ENCODE measurements around the gene GSN. TPM values are rescaled to one million over a fixed set of nuclear protein-coding genes. Genes with fewer than 3 reads are reported as not detected.
A peak's percentile ranks its signal among the peaks of the same experiment; 100 is the strongest.

The GSN gene
- total and polyA plus RNA-seq, 2 of the 8 experiments (the other 6 are each of a cell fraction or from before 2014, with no cell fraction given) = 52.3 to 94.5 TPM

GRCh38 chr9:121368138-121368522 is 100.2 kb downstream of the GSN start:
- 0 out of 4 replicates have a peak overlapping the region, but pooled peaks of 1 of the 2 experiments have one; percentile 19 for H3K4me2 ChIP-seq (ENCODE audit: insufficient read depth in 1 of 2, low read depth in 2 of 2, low read length in 2 of 2)
- H3K4me3 ChIP-seq (ENCODE audit: extremely low read depth in 1 of 4, insufficient read depth in 2 of 4, low read depth in 3 of 4, low read length in 4 of 4) = peak overlapping the region in 1 of 4 experiments; percentile 30; a peak in 1 of 8 replicates
- H3K36me3 ChIP-seq (ENCODE audit: control insufficient read depth in 2 of 4, insufficient read depth in 4 of 4, low read length in 3 of 4) = peaks cover 0 to 4% (median 0%) of the 10 kb centered on the region in 4 experiments; a peak in 1 of 8 replicates
- ChIA-PET CTCF (ENCODE audit: partially characterized antibody) (interaction anchor here (1.0 to 1.1 kb wide), 2 partner anchors 24 to 49 kb away, joined by 3 to 4 read pairs; no protein-coding TSS in a partner anchor), POLR2A (ENCODE audit: partially characterized antibody) (interaction anchor here (1.2 kb wide), 1 partner anchor 11 kb away, joined by 4 read pairs; no protein-coding TSS in a partner anchor)
- H4K20me1 ChIP-seq (replicated peaks in 1 of 2; ENCODE audit: control insufficient read depth in 1 of 2, insufficient read depth in 2 of 2, low read length in 2 of 2) = no peaks in the 10 kb centered on the region
- H3K14ac ChIP-seq (ENCODE audit: insufficient read length) = no peak overlapping the region
- WGBS, 2 experiments (ENCODE audit: extremely low coverage in 1 of 2, insufficient coverage in 1 of 2, insufficient read length in 1 of 2, insufficient replicate concordance in 2 of 2, low coverage in 1 of 2, low lambda C conversion rate in 2 of 2, missing lambda C conversion rate in 1 of 2) = 58% methylated on average over 1 of the region's 1 CpG; no CpG with 5 or more reads in 1 of the 2 experiments
- no peak overlapping the region for H4K8ac ChIP-seq (ENCODE audit: extremely low read depth, insufficient read depth, low read length)
- no peak overlapping the region for H2BK12ac ChIP-seq (ENCODE audit: low read depth, low read length)
- no peak overlapping the region for H2BK120ac ChIP-seq (replicated peaks; ENCODE audit: low read depth, low read length)
- no peak overlapping the region for H2BK5ac ChIP-seq (ENCODE audit: low read depth, low read length)
- no peak for DNase-seq (ENCODE audit: low read depth in 1 of 2, low spot score in 2 of 2)
- H2AK5ac ChIP-seq (ENCODE audit: low read depth, low read length) = no peak overlapping the region
- no peak overlapping the region for H3K23ac ChIP-seq (ENCODE audit: insufficient read length)
- H2AFZ ChIP-seq (ENCODE audit: low read length) = no peak overlapping the region
- H3K18ac ChIP-seq (ENCODE audit: extremely low read depth, low read length) = no peak overlapping the region
- H3K79me1 ChIP-seq (ENCODE audit: low read depth, low read length) = no peaks in the 10 kb centered on the region
- no peak overlapping the region for H3K4ac ChIP-seq (replicated peaks; ENCODE audit: insufficient read length, low read depth, low read length)
- H4K91ac ChIP-seq (replicated peaks; ENCODE audit: insufficient read length, low read length) = no peak overlapping the region
- H3K9me3 ChIP-seq (ENCODE audit: insufficient read depth in 2 of 2, low read depth in 1 of 2, low read length in 1 of 2) = no peaks in the 10 kb centered on the region; a peak in 1 of 4 replicates
- peaks cover 5% of the 10 kb centered on the region for H3K23me2 ChIP-seq (ENCODE audit: low read depth, low read length)
- peaks cover 0 to 13% (median 9%) of the 10 kb centered on the region in 4 experiments; a peak in 3 of 7 replicates for H3K27me3 ChIP-seq (replicated peaks in 1 of 4; ENCODE audit: control insufficient read depth in 3 of 4, extremely low read depth in 1 of 4, insufficient read depth in 3 of 4, low read length in 3 of 4)
- FAIRE-seq = no peak
- peaks cover 0 to 7% (median 4%) of the 10 kb centered on the region in 4 experiments; a peak in 4 of 7 replicates for H3K4me1 ChIP-seq (replicated peaks in 1 of 4; ENCODE audit: control insufficient read depth in 3 of 4, insufficient read depth in 4 of 4, low read length in 3 of 4)
- no peak overlapping the region for H2BK15ac ChIP-seq (ENCODE audit: low read length)
- H3K56ac ChIP-seq (replicated peaks; ENCODE audit: insufficient read length, low read depth, low read length) = no peak overlapping the region
- no peak overlapping the region for H3K27ac ChIP-seq (ENCODE audit: low read depth, low read length)
- H2BK20ac ChIP-seq (ENCODE audit: low read length) = no peak overlapping the region
- no peak for TF ChIP-seq JUND (IDR thresholded peaks at IDR 0.05; ENCODE audit: low read length)
- no peak for TF ChIP-seq PHF8 (conservative IDR thresholded peaks at IDR 0.05; ENCODE audit: low read depth, low read length)
- no peak for TF ChIP-seq ASH2L (IDR thresholded peaks at IDR 0.05; ENCODE audit: low read length)
- TF ChIP-seq CREB1 (IDR thresholded peaks at IDR 0.05) = no peak
- no peak for TF ChIP-seq EP300 (IDR thresholded peaks at IDR 0.05; ENCODE audit: borderline replicate concordance in 1 of 2, low read depth in 2 of 2, low read length in 2 of 2)
- TF ChIP-seq E2F6 (IDR thresholded peaks at IDR 0.05) = no peak
- no peak for TF ChIP-seq KDM4A (IDR thresholded peaks at IDR 0.05; ENCODE audit: low read depth, low read length, severe bottlenecking)
- no peak for TF ChIP-seq CTBP2 (IDR thresholded peaks at IDR 0.05; ENCODE audit: borderline replicate concordance, insufficient read depth, insufficient read length, low read length)
- no peak for TF ChIP-seq ZNF274 (IDR thresholded peaks at IDR 0.05; ENCODE audit: borderline replicate concordance, extremely low read depth, low read length)
- TF ChIP-seq SRF (IDR thresholded peaks at IDR 0.05; ENCODE audit: low read depth, low read length) = no peak
- TF ChIP-seq TAF7 (optimal IDR thresholded peaks at IDR 0.05; ENCODE audit: borderline replicate concordance, low read depth, low read length) = no peak
- no peak for TF ChIP-seq MAX (IDR thresholded peaks at IDR 0.05)
- no peak for TF ChIP-seq TBP (IDR thresholded peaks at IDR 0.05; ENCODE audit: low read depth, low read length)
- no peak overlapping the region for H4K5ac ChIP-seq (ENCODE audit: insufficient read length, low read depth, low read length)
- no peak overlapping the region for H3K9ac ChIP-seq (replicated peaks in 1 of 4; ENCODE audit: extremely low read depth in 1 of 4, low read depth in 3 of 4, low read length in 3 of 4)
- H3K79me2 ChIP-seq (ENCODE audit: control insufficient read depth in 1 of 2, insufficient read depth in 2 of 2, low read length in 2 of 2) = no peaks in the 10 kb centered on the region

All from H1 (cell line).